HG03175 (cell line): ENCODE results near the gene PTK7.

Experiments used
- ATAC-seq: cut with Tn5 transposase; IDR thresholded peaks from one replicate; pipeline ENCODE4 v1.9.1; 2021; ENCODE audit warnings: mild to moderate bottlenecking, moderate library complexity; ENCODE audit not compliant: unreplicated experiment

PTK7 gene

DNA sequence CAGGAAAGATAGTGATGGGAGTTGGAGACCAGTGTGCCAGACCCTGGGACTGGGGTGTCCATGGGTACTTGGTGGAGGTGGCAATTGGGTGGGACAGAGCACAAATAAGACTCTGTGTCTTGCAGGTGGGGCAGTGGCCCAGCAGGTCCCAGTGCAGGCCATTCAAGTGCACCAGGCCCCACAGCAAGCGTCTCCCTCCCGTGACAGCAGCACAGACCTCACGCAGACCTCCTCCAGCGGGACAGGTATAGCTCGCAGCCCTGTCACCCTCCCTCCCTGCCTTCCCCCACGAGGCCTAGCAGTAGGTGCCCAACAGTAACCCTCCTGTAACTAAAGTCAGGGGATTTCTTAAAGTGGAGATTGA, 100.3 kb downstream of the PTK7 start:
- no peak for ATAC-seq

DNA sequence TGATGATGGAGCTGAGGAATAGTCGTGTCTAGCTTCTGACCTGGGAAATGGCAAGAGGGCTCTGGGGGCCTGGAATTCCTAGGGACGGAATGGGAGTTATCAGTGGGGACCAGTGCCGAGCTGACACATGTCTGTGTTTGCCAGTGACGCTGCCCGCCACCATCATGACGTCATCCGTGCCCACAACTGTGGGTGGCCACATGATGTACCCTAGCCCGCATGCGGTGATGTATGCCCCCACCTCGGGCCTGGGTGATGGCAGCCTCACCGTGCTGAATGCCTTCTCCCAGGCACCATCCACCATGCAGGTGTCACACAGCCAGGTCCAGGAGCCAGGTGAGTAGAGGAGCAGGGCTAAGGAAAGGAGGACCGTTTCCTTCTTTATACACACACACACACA, 102.0 kb downstream of the PTK7 start:
- no peak for ATAC-seq

DNA sequence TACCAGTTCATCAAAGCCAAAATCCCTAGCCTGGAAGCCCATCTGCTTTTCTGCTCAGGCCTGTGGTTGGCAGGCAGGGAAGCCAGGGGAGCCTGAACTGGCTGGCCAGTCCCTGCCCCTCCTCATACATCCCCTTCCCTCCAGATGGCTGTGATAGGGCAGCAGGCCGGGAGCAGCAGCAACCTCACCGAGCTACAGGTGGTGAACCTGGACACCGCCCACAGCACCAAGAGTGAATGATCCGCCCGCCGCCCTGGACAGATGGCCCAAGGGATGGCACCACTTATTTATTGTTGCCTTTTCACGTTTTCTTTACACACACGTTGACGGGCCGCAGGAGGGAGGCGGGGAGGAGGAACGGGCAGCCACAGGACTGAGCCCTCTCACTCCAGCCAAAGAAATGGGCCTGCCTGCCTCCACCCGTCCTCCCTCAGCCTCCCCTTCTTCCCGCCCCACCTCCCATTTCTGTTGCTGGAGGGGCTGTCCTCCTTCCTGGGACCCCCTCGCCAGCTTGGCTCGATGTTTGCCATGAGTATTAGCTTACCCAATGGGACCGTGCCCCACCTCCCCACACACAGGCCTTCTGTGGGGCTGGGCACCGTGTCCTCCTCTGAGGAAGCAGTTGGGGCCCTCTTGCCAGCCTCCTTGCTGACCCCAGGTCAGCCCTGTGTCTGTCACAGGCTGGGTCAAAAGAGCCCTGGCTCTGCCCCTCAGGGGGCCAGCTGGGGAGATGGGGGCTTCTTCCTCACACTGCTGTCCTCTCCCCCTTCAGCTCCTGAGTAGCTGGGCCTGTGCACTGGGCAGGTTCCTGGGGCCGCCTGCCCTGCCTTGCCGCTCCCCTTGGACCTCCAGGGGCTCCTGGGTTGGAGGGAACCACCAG, 103.1 kb downstream of the PTK7 start:
- ATAC-seq, result no peak

DNA sequence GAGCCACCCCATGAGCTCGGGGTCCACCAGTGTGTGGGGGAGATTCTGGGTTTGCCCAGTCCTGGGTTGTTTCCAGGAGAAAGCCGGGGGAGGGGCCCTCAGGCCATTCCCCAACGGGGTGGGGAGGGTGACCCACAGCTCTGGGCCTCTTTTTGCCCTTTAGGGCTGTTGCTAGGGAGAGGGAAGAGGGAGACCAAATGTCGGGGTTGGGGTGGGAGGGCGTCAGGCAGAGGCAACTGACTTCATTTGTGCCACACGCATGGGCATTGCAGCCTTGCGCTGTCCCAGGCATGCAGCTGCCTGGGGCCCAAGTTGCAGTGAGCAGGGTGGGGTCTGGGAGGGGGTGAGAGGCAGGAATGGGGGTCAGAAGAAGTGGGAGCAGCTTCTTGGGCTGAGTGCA, 103.9 kb downstream of the PTK7 start:
- no peak for ATAC-seq

DNA sequence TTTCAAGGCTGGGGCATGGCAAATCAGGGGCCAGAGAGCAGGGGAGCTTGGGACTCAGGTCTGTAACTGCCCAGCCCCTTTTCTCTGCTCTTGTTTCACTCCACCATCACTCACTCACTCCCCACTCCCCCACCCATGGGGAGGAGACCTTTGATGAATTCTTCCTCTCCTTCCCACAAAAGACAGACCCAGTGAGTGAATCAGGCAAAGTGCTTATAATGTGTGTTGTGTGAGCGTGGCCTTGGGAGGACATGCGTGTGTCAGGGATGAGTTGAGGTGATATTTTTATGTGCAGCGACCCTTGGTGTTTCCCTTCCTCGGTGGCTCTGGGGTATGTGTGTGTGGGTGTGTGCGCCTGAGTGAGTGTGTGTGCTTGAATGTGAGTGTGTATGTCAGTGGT, 104.9 kb downstream of the PTK7 start:
- no peak for ATAC-seq

DNA sequence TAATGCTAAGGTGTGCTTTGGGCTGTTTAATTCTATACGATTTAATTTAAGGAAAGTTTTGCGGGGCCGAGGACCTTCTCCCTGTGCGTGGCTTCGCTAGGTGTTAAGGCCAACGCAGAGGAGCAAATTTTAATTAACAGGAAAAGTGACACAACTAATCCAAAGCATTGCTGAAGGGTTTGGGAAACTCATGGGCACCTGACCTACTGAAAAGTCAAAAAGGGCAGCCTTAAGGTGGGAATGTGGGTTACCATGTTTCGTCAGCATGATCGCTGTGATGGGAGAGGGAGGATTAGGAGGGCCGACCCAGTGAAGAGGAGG, 105.5 kb downstream of the PTK7 start:
- ATAC-seq, result no peak

DNA sequence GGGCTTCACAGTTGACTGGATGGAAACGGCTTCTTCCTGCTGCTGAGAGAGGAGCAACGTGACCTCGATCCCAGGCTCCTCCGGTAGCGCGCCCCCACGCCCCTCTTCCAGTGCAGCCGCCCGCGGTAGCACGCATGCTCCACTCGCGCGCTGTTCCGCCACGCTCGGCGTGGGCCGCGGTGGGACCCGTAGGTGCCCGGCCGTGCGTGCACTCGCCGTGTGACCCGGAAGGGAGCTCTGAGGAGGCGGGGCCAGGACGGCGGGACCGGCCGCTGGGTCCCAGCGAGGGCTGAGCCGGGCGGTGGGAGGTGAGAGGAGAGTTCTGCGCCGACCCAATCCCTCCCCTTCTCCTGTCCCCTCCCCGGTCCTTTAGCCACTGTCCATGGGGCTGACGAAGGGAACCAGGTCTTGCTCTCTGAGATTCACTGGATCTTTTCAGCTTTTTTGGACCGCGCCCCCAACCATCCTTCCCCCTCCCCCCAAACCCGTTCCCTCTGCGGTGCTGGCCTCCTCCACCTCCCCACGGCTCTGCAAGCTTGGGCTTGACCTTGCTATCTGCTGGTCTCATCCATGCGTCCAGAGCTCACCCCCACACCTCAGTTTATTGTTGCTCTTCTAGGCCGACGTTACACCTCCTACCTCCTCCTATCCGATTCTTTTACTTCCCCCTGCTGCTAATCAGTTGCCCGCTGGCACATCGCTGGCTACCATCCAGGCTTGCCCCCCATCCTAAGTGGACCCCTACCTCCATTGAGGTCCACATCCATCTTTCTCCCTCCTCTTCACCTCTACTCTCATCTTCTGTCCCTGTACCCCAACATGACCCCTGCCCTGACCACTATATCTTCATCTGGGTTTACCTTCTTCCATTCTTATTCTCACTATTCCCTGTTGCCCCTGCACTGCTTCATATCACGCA, 106.1 kb downstream of the PTK7 start, which contains the start of gene CUL9:
TSS of gene CUL9 (plus strand) at position 255 of the 919 bp plus-strand sequence. CDS start 2,115 bp downstream, outside the sequence.
- ATAC-seq, result peak; percentile 94

DNA sequence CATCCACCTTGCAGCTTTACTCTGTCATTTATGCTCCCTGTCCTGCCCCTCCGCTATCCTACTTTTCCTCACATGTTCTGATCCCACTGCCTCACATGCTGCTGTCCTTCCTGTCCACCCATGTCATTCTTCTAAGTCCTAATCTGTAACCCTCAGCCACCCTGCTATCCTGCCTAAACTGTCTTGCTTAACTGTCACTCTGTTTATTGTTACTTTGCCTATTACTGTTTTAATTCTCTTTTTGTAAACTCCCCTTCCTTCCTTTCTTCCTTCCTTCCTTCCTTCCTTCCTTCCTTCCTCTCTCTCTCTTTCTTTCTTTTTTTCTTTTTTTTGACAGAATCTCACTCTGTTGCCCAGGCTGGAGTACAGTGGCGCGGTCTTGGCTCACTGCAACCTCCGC, 107.3 kb downstream of the PTK7 start:
- no peak for ATAC-seq

DNA sequence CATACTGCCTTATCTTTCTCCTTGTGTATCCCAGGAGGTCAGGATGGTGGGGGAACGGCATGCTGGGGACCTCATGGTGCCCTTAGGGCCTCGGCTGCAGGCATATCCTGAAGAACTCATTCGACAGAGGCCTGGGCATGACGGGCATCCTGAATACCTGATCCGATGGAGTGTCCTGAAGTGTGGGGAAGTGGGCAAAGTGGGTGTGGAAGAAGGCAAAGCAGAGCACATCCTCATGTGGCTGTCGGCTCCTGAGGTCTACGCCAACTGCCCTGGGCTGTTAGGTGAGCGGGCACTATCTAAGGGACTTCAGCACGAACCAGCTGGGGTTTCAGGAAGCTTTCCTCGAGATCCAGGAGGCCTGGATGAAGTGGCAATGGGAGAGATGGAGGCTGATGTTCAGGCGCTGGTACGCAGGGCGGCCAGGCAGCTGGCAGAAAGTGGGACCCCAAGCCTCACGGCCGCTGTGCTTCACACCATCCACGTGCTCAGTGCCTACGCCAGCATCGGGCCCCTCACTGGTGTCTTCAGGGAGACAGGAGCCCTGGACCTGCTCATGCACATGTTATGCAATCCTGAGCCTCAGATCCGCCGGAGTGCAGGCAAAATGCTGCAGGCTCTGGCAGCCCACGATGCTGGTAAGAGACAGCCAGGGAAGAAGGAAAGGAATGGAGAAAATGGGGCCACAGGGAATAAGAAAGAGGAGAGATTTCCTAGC, 108.3 kb downstream of the PTK7 start:
- ATAC-seq, result no peak

DNA sequence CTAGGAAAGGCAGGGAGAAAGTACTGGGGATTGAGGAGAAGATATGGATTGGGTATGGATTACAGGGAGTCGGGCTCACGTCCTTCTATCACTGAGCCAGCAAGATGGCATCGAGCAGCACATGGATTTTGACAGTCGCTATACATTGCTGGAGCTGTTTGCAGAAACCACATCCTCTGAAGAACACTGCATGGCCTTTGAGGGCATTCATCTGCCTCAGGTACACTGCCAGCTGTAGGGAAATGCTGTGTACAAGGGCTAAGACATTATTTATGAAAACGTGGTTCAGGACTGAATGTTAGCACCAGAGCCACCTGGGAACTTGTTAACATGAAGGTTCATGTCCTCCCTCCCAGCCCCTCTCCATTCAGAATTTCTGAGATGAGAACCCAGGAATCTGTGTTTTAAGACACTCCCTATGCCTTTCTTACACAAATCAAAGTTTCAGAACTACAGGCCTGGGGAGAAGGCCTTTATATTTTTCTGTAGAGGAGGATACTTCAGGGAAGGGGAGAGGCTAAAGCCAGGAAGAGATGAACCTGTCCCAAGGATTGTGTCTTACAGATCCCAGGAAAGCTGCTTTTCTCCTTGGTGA, 109.4 kb downstream of the PTK7 start:
- ATAC-seq, result no peak

DNA sequence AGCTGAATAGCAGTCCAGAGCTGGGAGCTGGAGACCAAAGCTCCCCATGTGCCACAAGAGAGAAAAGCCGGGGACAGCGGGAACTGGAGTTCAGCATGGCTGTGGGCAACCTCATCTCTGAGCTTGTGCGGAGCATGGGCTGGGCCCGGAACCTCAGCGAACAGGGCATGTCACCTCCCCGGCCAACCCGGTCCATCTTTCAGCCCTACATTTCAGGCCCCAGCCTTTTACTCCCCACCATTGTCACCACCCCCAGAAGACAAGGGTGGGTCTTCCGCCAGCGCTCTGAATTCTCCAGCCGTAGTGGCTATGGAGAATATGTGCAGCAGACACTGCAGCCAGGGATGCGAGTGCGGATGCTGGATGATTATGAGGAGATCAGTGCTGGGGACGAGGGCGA, 109.9 kb downstream of the PTK7 start:
- ATAC-seq, result no peak

DNA sequence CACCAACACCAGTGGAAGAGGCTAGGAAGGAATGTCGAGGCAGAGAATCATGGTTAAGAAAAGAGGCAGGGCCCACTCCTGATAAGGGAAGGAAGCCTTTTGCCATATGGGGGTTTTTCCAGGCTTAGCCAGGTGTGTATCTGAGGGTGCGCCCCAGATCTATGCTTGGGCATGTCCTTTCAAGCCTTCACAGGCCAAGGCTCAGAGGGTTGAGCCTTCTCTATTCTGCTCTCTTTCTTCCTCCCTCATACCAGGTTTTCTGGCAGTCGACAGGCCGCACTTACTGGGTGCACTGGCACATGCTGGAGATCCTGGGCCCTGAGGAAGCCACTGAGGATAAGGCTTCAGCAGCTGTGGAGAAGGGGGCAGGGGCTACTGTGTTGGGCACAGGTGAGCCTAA, 110.6 kb downstream of the PTK7 start:
- no peak for ATAC-seq

DNA sequence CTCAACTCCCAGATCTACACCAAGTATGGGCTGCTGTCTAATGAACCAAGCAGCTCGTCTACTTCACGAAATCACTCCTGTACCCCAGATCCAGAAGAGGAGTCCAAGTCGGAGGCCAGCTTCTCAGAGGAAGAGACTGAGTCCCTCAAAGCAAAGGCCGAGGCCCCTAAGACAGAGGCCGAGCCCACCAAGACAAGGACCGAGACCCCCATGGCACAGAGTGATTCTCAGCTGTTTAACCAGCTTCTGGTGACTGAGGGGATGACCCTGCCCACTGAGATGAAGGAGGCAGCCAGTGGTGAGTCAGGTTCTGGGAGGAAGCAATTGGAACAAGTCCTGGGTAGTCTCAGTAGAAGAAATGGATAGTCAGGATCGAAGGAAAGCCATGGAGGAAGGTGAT, 111.7 kb downstream of the PTK7 start:
- ATAC-seq, result no peak

DNA sequence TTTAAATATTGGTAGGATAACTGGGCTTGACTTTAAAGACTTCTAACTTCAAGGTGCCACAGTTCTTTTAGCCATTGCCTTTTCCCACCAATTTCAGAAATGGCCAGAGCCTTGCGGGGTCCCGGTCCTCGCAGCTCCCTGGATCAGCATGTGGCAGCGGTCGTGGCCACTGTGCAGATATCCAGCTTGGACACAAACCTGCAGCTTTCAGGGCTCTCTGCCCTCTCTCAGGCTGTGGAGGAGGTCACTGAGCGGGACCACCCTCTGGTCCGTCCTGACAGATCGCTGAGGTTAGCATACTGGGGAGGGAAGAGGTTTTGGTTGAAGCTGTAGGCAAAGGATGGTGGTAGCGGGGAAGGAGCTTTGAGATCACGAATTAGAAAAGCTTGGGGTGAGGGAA, 112.3 kb downstream of the PTK7 start:
- no peak for ATAC-seq

DNA sequence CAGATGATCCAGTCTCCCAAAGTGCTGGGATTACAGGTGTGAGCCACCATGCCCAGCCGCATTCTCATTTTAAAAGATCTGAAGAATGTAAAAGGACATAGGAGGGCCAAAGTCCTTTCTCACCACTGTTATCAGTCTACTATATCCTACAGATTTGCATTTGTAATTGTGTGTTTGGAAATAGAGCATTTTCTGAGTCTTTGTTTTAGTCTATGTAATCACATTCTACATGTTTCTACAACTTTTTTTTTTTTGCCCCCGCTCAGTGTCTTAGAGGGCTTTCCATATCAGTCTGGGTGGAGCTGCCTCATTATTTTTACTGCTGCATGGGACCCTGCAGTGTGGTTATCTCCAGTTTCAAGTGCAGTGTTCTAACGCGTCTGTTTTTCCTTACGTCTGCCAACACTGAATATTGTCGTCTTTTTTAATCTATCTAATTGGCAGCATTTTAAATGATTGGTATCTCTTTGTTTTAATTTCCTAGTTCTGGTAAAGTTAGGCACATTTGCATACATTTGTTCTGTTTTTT, 113.7 kb downstream of the PTK7 start:
- ATAC-seq, result no peak

DNA sequence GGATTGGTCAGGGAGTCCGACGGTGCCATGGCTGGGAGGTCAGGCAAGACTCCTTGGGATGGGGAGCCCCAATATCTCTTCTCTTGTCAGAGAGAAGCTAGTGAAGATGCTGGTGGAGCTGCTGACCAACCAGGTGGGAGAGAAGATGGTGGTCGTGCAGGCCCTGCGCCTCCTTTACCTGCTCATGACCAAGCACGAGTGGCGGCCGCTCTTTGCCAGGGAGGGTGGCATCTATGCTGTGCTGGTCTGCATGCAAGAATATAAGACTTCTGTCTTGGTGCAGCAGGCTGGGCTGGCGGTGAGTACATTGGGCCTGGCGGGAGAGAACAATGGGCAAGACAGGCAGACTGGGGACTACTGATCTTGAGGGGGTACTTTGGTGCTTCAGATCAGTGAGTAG, 116.8 kb downstream of the PTK7 start:
- no peak for ATAC-seq

DNA sequence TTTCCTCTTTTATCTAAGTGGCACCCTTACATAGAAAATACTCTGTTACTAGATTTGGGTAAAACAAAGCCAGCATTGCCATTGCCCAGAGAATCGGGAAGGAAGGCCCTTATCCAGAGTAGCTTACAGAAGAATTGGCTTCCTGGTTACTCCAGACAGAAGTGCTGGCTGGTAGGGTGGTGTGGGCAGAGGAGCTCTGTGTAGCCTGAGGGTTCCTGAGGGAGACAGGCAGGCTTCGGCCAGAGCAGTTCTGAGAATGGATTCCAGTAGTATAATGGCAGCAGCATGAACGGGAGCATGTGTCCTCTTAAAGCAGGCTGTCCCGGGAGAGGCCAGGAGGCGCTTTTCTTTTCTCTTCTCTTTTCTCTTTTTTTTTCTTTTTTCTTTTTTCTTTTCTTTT, 117.8 kb downstream of the PTK7 start:
- ATAC-seq, result no peak

DNA sequence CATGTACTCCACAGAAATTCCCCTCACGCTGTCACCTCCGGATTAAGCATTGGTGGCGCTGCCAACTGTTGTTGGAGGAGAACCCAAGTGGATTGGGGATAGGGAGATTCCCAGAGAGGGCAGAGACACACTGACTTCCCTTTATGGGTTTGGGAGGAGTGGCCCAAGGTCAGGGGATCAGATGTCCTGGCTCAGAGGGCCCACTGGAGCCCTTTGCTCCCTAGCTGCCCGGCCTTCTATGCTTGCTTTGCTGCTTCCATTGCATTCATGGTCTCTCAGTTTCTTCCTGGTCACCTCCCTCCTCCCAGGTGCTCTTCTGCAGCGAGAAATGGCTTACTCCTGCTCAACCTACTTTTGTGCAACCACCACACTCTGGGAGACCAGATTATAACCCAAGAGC, 120.2 kb downstream of the PTK7 start:
- no peak for ATAC-seq

DNA sequence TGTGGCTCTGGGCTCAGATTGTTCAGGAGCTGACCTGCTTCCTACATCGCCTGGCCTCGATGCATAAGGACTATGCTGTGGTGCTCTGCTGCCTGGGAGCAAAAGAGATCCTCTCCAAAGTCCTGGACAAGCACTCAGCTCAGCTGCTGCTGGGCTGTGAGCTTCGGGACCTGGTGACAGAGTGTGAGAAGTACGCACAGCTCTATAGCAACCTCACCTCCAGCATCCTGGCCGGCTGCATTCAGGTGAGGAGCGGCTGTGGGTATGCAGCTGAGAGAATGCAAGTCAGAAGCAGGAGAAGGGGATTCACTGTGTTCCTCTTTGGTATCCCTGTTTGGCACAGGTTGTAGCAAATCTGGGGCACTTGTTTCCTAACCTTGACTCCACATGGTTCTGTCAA, 123.8 kb downstream of the PTK7 start:
- ATAC-seq, result no peak

DNA sequence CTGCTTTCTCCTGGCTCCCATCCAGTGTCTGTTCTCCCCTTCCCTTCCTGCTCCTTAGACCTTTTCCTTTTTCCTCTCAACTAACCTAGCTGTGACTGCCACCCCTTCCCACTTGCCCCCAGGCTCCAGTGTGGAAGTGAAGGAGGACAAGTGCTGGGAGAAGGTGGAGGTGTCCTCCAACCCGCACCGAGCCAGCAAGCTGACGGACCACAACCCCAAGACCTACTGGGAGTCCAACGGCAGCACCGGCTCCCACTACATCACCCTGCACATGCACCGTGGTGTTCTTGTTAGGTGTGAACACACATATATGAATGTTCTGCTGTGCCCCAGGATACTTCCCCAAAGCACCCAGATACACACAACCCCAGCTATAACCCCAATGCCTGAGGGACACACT, 124.4 kb downstream of the PTK7 start:
- no peak for ATAC-seq

DNA sequence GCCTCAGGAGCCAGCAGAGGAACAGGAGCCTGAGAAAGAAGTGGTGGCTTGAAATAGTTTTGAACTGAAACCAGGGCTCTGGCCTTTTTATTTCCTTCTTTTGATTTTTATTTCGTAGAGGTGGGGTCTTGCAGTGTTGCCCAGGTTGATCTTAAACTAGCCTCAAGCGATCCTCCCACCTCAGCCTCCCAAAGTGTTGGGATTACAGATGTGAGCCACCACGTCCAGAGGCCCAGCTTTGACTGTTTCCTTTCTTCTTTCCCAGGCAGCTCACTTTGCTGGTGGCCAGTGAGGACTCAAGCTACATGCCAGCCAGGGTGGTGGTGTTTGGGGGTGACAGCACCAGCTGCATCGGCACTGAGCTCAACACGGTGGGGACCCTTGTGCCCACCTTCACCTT, 126.3 kb downstream of the PTK7 start:
- ATAC-seq, result no peak
